CD14-positive monocyte (primary cell): ENCODE data around the gene AURKA. TPM values are rescaled to one million over a fixed set of nuclear protein-coding genes. Genes with fewer than 3 reads are reported as not detected.

Source experiments
- DNase-seq, 3 donors: peaks; one replicate each; pipeline ENCODE4 v3.0.0-alpha.2; 2011 to 2022
- H2AFZ ChIP-seq: 2 replicates; pipeline ENCODE4 v1.6.0; 2012; ENCODE audit warnings: mild to moderate bottlenecking, low read depth, low read length, inconsistent platforms; ENCODE audit not compliant: insufficient read depth, poor library complexity, severe bottlenecking
- H3K27ac ChIP-seq, 2 donors: 1 replicate in 1 of 2; 2 replicates in 1 of 2; pipeline ENCODE4 v1.5.1; 2012 to 2013; ENCODE audit warnings: low read length in 2 of 2, control low read depth in 1 of 2, inconsistent platforms in 1 of 2, low read depth in 1 of 2, mild to moderate bottlenecking in 1 of 2
- H3K27me3 ChIP-seq, 2 donors: one replicate each; pipeline versions ENCODE4 v1.6.0 to v1.6.1; 2011 to 2013; ENCODE audit warnings: low read length in 2 of 2; ENCODE audit not compliant: control insufficient read depth in 2 of 2, insufficient read depth in 2 of 2
- H3K36me3 ChIP-seq, 2 donors: replicated peaks in 1 of 2; 1 replicate in 1 of 2; 2 replicates in 1 of 2; pipeline versions ENCODE4 v1.5.1 to v1.6.1; 2012 to 2013; ENCODE audit warnings: low read length in 2 of 2, control low read depth in 1 of 2, inconsistent platforms in 1 of 2, mild to moderate bottlenecking in 1 of 2; ENCODE audit not compliant: insufficient read depth in 2 of 2, control insufficient read depth in 1 of 2
- H3K4me1 ChIP-seq, 2 donors: 1 replicate in 1 of 2; 2 replicates in 1 of 2; pipeline versions ENCODE4 v1.5.1 to v1.6.1; 2012 to 2013; ENCODE audit warnings: low read length in 2 of 2, control low read depth in 1 of 2, inconsistent platforms in 1 of 2, mild to moderate bottlenecking in 1 of 2, moderate library complexity in 1 of 2; ENCODE audit not compliant: insufficient read depth in 2 of 2, control insufficient read depth in 1 of 2
- H3K4me2 ChIP-seq: replicated peaks from 2 replicates; pipeline ENCODE3; 2012; ENCODE audit warnings: low read length, moderate library complexity, mild to moderate bottlenecking; ENCODE audit not compliant: poor library complexity, severe bottlenecking; ENCODE audit errors: extremely low read depth
- H3K4me3 ChIP-seq, 3 experiments: fragments of 200-600 bp in 1 of 3; sonication (generic) in 1 of 3; replicated peaks in 1 of 3; 1 replicate in 2 of 3; 2 replicates in 1 of 3; pipeline ENCODE4 v1.5.1; 2011 to 2013; ENCODE audit warnings: low read length in 3 of 3, mild to moderate bottlenecking in 3 of 3, control low read depth in 2 of 3, low read depth in 2 of 3, inconsistent platforms in 1 of 3, moderate library complexity in 1 of 3
- H3K79me2 ChIP-seq: 2 replicates; pipeline ENCODE4 v1.6.0; 2012; ENCODE audit warnings: mild to moderate bottlenecking, control low read depth, inconsistent platforms, low read length, moderate library complexity; ENCODE audit not compliant: insufficient read depth
- H3K9ac ChIP-seq: 2 replicates; pipeline ENCODE4 v1.6.0; 2017; ENCODE audit warnings: low read length, mild to moderate bottlenecking; ENCODE audit not compliant: insufficient read depth, poor library complexity, severe bottlenecking
- H3K9me3 ChIP-seq, 2 donors: replicated peaks in 1 of 2; 1 replicate in 1 of 2; 2 replicates in 1 of 2; pipeline versions ENCODE4 v1.5.1 to v1.6.1; 2012 to 2013; ENCODE audit warnings: low read length in 2 of 2, control low read depth in 1 of 2; ENCODE audit not compliant: control insufficient read depth in 1 of 2, insufficient read depth in 1 of 2
- H4K20me1 ChIP-seq: 2 replicates; pipeline ENCODE4 v1.6.0; 2012; ENCODE audit warnings: mild to moderate bottlenecking, low read length, control low read depth, moderate library complexity; ENCODE audit not compliant: insufficient read depth
- H3K27ac Mint-ChIP-seq, 7 donors: one replicate each; pipeline ENCODE4 v1.8.0; 2020; ENCODE audit warnings: mild to moderate bottlenecking in 7 of 7, mixed read lengths in 7 of 7, moderate library complexity in 6 of 7, inconsistent platforms in 2 of 7
- H3K27me3 Mint-ChIP-seq, 3 donors: one replicate each; pipeline ENCODE4 v1.8.0; 2021 to 2022; ENCODE audit warnings: low read depth in 3 of 3, mild to moderate bottlenecking in 3 of 3, mixed read lengths in 3 of 3, moderate library complexity in 3 of 3, inconsistent platforms in 1 of 3
- H3K36me3 Mint-ChIP-seq, 2 donors: one replicate each; pipeline ENCODE4 v1.8.0; 2020; ENCODE audit warnings: mixed read lengths in 2 of 2, inconsistent platforms in 1 of 2, mild to moderate bottlenecking in 1 of 2
- H3K4me1 Mint-ChIP-seq: one replicate; pipeline ENCODE4 v1.8.0; 2020; ENCODE audit warnings: mild to moderate bottlenecking, mixed read lengths
- H3K4me3 Mint-ChIP-seq, 2 donors: one replicate each; pipeline ENCODE4 v1.8.0; 2020; ENCODE audit warnings: mild to moderate bottlenecking in 2 of 2, mixed read lengths in 2 of 2, moderate library complexity in 1 of 2
- H3K9me3 Mint-ChIP-seq, 7 donors: one replicate each; pipeline ENCODE4 v1.8.0; 2020 to 2022; ENCODE audit warnings: mixed read lengths in 7 of 7, mild to moderate bottlenecking in 6 of 7, moderate library complexity in 6 of 7, inconsistent platforms in 2 of 7
- CTCF ChIP-seq: fragments of 200-600 bp; IDR thresholded peaks from one replicate; pipeline ENCODE4 v1.8.0; 2022; ENCODE audit warnings: antibody characterized with exemption, mild to moderate bottlenecking
- WGBS: methylation state at CpG from one replicate; pipeline ENCODE4 v1.1.5; 2013; ENCODE audit warnings: missing lambda C conversion rate; ENCODE audit not compliant: insufficient coverage; 5-methylcytosine and 5-hydroxymethylcytosine counted together
- intact Hi-C, 2 donors: fragments of 100-400 bp; cut with micrococcal nuclease; formaldehyde crosslinking; loops; one replicate each; pipeline versions ENCODE4 v1.15.0 to v1.15.1; 2023
- polyA plus RNA-seq, 3 donors: library from polyadenylated mRNA; depleted of rRNA in 1 of 3; unstranded in 2 of 3; stranded (reverse) in 1 of 3; fragments of 300-500 nt in 2 of 3; fragments of >200 nt in 1 of 3; fragmentation: Illumina TruSeq in 2 of 3; gene quantifications; 1 replicate in 2 of 3; 2 replicates in 1 of 3; pipeline ENCODE4 v1.2.3, GENCODE V29; 2012 to 2021

Gene AURKA
- polyA plus RNA-seq, 3 donors = 1.4 to 1.7 (median 1.5) TPM

DNA sequence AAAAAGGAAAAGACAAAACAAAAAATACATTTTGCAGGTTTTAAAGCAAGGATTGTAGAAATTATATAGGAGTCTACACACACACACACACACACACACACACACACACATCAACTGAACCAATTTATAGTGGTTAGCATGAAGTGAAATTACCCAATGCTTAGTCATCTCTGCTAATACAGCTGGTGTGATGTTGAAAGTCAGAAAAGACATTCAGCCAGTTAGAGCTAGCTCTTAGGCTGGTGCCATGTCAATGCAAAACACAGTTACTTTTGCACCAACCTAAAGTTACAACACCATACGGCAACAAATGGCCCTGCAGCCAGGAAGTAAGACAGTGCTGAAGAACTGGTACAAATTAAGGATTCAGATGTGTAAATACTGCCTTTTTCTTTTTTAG is 18.1 kb downstream of the AURKA start:
- Histone ChIP-seq H3K9me3 (no peaks in the 10 kb centered on the region), H3K27ac (peak overlapping the region; percentile 38 to 82), H2AFZ (peak overlapping the region; percentile 17), H3K4me1 (peaks cover 32 to 40% of the 10 kb centered on the region in 2 donors), H3K36me3 (peaks cover 23 to 50% of the 10 kb centered on the region in 2 donors), H3K9ac (peak overlapping the region; percentile 29), H3K4me3 (peak overlapping the region in 1 of 3 experiments; percentile 50), H3K27me3 (no peaks in the 10 kb centered on the region), H3K4me2 (peak overlapping the region; percentile 68), H4K20me1 (no peaks in the 10 kb centered on the region), H3K79me2 (peaks cover 70% of the 10 kb centered on the region)
- H3K27ac Mint-ChIP-seq = peak overlapping the region; percentile 78 to 95 (median 90)
- peaks cover 33% of the 10 kb centered on the region for H3K4me1 Mint-ChIP-seq
- no CpG with 5 or more reads among the region's 1 CpG for WGBS
- H3K4me3 Mint-ChIP-seq = no peak overlapping the region
- peak; percentile 90 to 97 (median 93) for DNase-seq
- H3K27me3 Mint-ChIP-seq = no peaks in the 10 kb centered on the region
- no peaks in the 10 kb centered on the region for H3K9me3 Mint-ChIP-seq
- intact Hi-C loops = no loop called here
- peaks cover 30 to 48% of the 10 kb centered on the region in 2 donors for H3K36me3 Mint-ChIP-seq
- no peak for TF ChIP-seq CTCF

DNA sequence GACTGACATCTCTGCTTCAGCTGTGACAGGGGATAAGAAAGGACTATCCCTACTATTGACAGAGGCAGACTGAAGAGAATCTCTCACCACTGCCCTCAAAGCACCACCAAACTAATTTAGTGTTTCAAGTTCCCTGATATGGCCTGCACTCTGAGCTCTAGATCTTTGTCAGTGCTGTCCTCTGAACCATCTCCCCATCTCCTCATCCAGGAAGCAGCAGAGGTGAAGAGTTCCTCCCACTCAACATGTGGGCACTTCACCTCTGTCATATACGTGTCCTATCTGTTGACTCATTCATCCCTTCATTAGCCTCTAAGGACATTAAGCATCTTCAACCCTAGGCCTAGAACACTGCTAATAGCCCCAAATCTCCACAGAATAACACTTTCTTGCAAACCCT is 19.2 kb downstream of the AURKA start:
- H3K36me3 Mint-ChIP-seq = peaks cover 32 to 54% of the 10 kb centered on the region in 2 donors
- peak overlapping the region in 5 of 7 donors; percentile 33 to 92 (median 89) for H3K27ac Mint-ChIP-seq
- intact Hi-C loops = no loop called here

More for the DNA sequence above, 19.2 kb downstream of the AURKA start:
- Histone ChIP-seq H3K27me3 (no peaks in the 10 kb centered on the region), H3K4me2 (no peak overlapping the region), H4K20me1 (no peaks in the 10 kb centered on the region), H3K36me3 (peaks cover 30 to 52% of the 10 kb centered on the region in 2 donors), H2AFZ (no peak overlapping the region), H3K4me3 (no peak overlapping the region), H3K9me3 (no peaks in the 10 kb centered on the region), H3K27ac (peak overlapping the region in 1 of 2 donors; percentile 82), H3K4me1 (peaks cover 32 to 40% of the 10 kb centered on the region in 2 donors), H3K79me2 (peaks cover 59% of the 10 kb centered on the region), H3K9ac (no peak overlapping the region)
- Mint-ChIP-seq H3K9me3 (no peaks in the 10 kb centered on the region), H3K27me3 (no peaks in the 10 kb centered on the region), H3K4me1 (peaks cover 33% of the 10 kb centered on the region), H3K4me3 (no peak overlapping the region)
- no peak for TF ChIP-seq CTCF
- no peak for DNase-seq
- 58% methylated on average over 1 of the region's 1 CpG for WGBS
